Loucy (cell line): ENCODE data around the gene CCDC171.

Experiments
- CTCF ChIP-seq: fragments of 200-600 bp; sonication (generic); conservative IDR thresholded peaks from 2 replicates; pipeline ENCODE4 v1.5.1; 2014; ENCODE audit warnings: mild to moderate bottlenecking, antibody characterized with exemption, low read length
- EZH2phosphoT487 ChIP-seq: fragments of 200-600 bp; IDR thresholded peaks from 2 replicates; pipeline ENCODE4 v1.6.1; 2018; ENCODE audit warnings: antibody characterized with exemption, mild to moderate bottlenecking, moderate library complexity, borderline replicate concordance

GRCh38 chr9:15592317-15592716 lies 39.5 kb downstream of the CCDC171 start:
- TF ChIP-seq EZH2phosphoT487 = no peak
- TF ChIP-seq CTCF = no peak
